Ascending aorta (tissue), 2 donors: Measurements from ENCODE around the gene QPCT. TPM values are rescaled to one million over a fixed set of nuclear protein-coding genes. Genes with fewer than 3 reads are reported as not detected.

Experiments
- DNase-seq, 2 donors: peaks; one replicate each; pipeline ENCODE4 v3.0.0-alpha.2; 2019; ENCODE audit warnings: low spot score in 2 of 2
- H3K27ac ChIP-seq, 2 donors: fragments of 200-600 bp; sonication (generic); one replicate each; pipeline ENCODE4 v1.5.1; 2016 to 2017; ENCODE audit warnings: mild to moderate bottlenecking in 1 of 2
- H3K27me3 ChIP-seq: fragments of 200-600 bp; sonication (generic); one replicate; pipeline ENCODE4 v1.5.1; 2017
- H3K36me3 ChIP-seq, 2 donors: fragments of 200-600 bp; sonication (generic); one replicate each; pipeline ENCODE4 v1.5.1; 2016
- H3K4me1 ChIP-seq, 2 donors: fragments of 200-600 bp; sonication (generic); one replicate each; pipeline ENCODE4 v1.5.1; 2016 to 2017; ENCODE audit warnings: mild to moderate bottlenecking in 1 of 2
- H3K4me3 ChIP-seq, 2 donors: fragments of 200-600 bp; sonication (generic); one replicate each; pipeline ENCODE4 v1.5.1; 2016 to 2017; ENCODE audit warnings: mild to moderate bottlenecking in 1 of 2
- H3K9me3 ChIP-seq, 2 donors: fragments of 200-600 bp; sonication (generic); one replicate each; pipeline ENCODE4 v1.5.1; 2016
- CTCF ChIP-seq, 3 experiments: fragments of 200-600 bp in 2 of 3; fragments of 450-650 bp in 1 of 3; sonication (generic) in 2 of 3; IDR thresholded peaks; one replicate each; pipeline ENCODE4 v1.5.1; 2016 to 2019; ENCODE audit warnings: antibody characterized with exemption in 3 of 3, mild to moderate bottlenecking in 1 of 3, moderate library complexity in 1 of 3
- intact Hi-C: fragments of 100-400 bp; cut with DNase I; formaldehyde crosslinking; loops from one replicate; pipeline ENCODE4 v1.15.1; 2023
- total RNA-seq: library from RNA; depleted of rRNA; stranded (reverse); fragments of >200 nt; gene quantifications from one replicate; pipeline ENCODE4 v1.1.0, GENCODE V29; 2016

Gene QPCT
- total RNA-seq, 1 donor from 2014 or later: 1.8 TPM

GRCh38 chr2:37323176-37323780 lies 21.2 kb upstream of the QPCT start:
- Histone ChIP-seq H3K27me3 (no peaks in the 10 kb centered on the region), H3K9me3 (no peaks in the 10 kb centered on the region), H3K4me3 (peak overlapping the region; percentile 75 to 86), H3K36me3 (no peaks in the 10 kb centered on the region), H3K4me1 (peaks cover 3 to 34% of the 10 kb centered on the region in 2 donors), H3K27ac (peak overlapping the region; percentile 93 to 94)
- intact Hi-C loops: loop anchor here (5.0 to 10.0 kb wide), 2 partner anchors 91 to 358 kb away; partner anchors contain the start of genes CEBPZ, NDUFAF7 and STRN
- DNase-seq: no peak
- TF ChIP-seq CTCF (IDR thresholded peaks at IDR 0.05): no peak

GRCh38 chr2:37323781-37324535 lies 20.5 kb upstream of the QPCT start:
- peak in 1 of 2 donors; percentile 70 for DNase-seq
- H3K27ac ChIP-seq: peak overlapping the region; percentile 93 to 94
- intact Hi-C loops: loop anchor here (2.0 to 10.0 kb wide), 3 partner anchors 41 to 359 kb away; partner anchors contain the start of genes CEBPZ, NDUFAF7 and STRN
- H3K36me3 ChIP-seq: no peaks in the 10 kb centered on the region
- no peaks in the 10 kb centered on the region for H3K9me3 ChIP-seq
- H3K4me1 ChIP-seq: peaks cover 0 to 32% of the 10 kb centered on the region in 2 donors
- peak overlapping the region; percentile 75 to 86 for H3K4me3 ChIP-seq
- H3K27me3 ChIP-seq: no peaks in the 10 kb centered on the region
- no peak for TF ChIP-seq CTCF (IDR thresholded peaks at IDR 0.05)

- no peaks in the 10 kb centered on the region for H3K9me3 ChIP-seq
- H3K4me1 ChIP-seq: peaks cover 0 to 29% of the 10 kb centered on the region in 2 donors
- peak in 1 of 2 donors; percentile 20 for DNase-seq
- H3K27ac ChIP-seq: peak overlapping the region; percentile 93 to 94
- H3K27me3 ChIP-seq: no peaks in the 10 kb centered on the region
- H3K4me3 ChIP-seq: peak overlapping the region; percentile 75 to 86
- intact Hi-C loops: loop anchor here (2.0 to 10.0 kb wide), 3 partner anchors 42 to 360 kb away; partner anchors contain the start of genes CEBPZ, NDUFAF7 and STRN
- no peak for TF ChIP-seq CTCF (IDR thresholded peaks at IDR 0.05)
- no peaks in the 10 kb centered on the region for H3K36me3 ChIP-seq
Measured at GRCh38 chr2:37324536-37324785, 20.0 kb upstream of the QPCT start.

- Histone ChIP-seq H3K4me1 (peaks cover 0 to 29% of the 10 kb centered on the region in 2 donors), H3K27me3 (no peaks in the 10 kb centered on the region), H3K9me3 (no peaks in the 10 kb centered on the region), H3K4me3 (peak within 1 kb of the TSS; percentile 75 to 86), H3K27ac (peak within 1 kb of the TSS; percentile 93 to 94), H3K36me3 (no peaks in the 10 kb centered on the region)
- no peak for TF ChIP-seq CTCF (IDR thresholded peaks at IDR 0.05)
- intact Hi-C loops: loop anchor here (2.0 to 10.0 kb wide), 4 partner anchors 42 to 360 kb away; partner anchors contain the start of genes CEBPZ, EIF2AK2, NDUFAF7 and STRN
- DNase-seq: peak in 1 of 2 donors; percentile 88
Measured at GRCh38 chr2:37324786-37325624, 19.4 kb upstream of the QPCT start, which contains the start of gene PRKD3. Gene PRKD3, minus strand, starts transcription at chr2:37324833. Its CDS starts 8,309 bp downstream, at chr2:37316524.

- DNase-seq: no peak
- no peaks in the 10 kb centered on the region for H3K9me3 ChIP-seq
- intact Hi-C loops: loop anchor here (2.0 to 10.0 kb wide), 3 partner anchors 43 to 361 kb away; partner anchors contain the start of genes EIF2AK2 and STRN
- no peak for TF ChIP-seq CTCF (IDR thresholded peaks at IDR 0.05)
- H3K4me3 ChIP-seq: peak overlapping the region; percentile 75 to 86
- peak overlapping the region; percentile 93 to 94 for H3K27ac ChIP-seq
- no peaks in the 10 kb centered on the region for H3K27me3 ChIP-seq
- H3K36me3 ChIP-seq: no peaks in the 10 kb centered on the region
- peaks cover 0 to 26% of the 10 kb centered on the region in 2 donors for H3K4me1 ChIP-seq
Measured at GRCh38 chr2:37325625-37326071, 18.8 kb upstream of the QPCT start.
